ENCODE measurements around the gene MED14.
A peak's percentile ranks its signal among the peaks of the same experiment; 100 is the strongest.

MED14 gene

DNA sequence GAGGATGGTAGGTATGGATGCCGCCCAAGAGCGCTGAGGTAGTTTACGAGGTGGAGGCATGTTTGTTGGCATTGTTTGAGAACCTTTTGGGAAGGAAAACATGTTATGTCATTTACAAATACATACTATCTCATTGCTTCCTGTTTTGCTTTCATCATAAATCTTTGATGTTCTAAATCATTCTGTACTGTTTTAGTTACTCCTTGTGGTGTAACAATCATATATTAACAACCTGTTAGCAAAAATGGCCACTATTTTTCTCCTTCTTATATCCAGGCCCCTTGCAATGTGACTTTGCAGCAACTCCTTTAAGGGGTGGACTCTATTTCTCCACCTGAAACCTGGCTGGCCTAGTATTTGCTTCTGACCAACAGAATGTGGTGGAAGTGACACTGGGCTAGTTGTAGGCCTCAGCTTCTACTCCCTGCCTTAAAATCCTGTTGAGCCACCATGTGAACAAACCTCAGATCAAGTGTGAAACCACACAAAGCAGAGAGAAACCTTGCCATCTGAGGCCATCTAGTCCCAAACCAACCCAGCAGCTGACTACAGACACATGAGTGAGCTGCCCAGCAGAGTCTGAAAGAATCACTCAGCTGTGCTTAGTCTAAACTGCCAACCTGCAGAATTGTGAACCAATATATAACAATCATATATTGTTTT lies 72.1 kb downstream of the MED14 start:
- DNase-seq (ENCODE audit: low read depth): no peak

DNA sequence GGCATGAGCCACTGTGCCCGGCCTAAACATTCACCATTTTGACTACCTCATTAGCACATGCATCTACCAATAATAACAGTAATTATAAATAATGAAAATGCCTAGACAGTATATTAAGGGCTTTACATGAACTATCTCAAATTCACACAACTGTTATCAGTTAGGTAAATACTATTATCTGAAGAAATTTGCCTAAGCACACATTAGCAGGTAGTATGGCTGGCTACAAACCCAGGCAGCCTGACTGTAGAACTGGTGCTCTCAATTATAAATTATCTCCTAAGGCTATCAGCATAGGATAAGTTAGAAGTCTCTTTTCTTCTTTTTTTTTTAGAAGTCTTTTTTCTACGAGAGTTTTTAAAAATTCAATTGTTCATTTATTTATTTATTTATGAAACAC lies 73.9 kb downstream of the MED14 start:
- no peak for DNase-seq (ENCODE audit: low read depth)

DNA sequence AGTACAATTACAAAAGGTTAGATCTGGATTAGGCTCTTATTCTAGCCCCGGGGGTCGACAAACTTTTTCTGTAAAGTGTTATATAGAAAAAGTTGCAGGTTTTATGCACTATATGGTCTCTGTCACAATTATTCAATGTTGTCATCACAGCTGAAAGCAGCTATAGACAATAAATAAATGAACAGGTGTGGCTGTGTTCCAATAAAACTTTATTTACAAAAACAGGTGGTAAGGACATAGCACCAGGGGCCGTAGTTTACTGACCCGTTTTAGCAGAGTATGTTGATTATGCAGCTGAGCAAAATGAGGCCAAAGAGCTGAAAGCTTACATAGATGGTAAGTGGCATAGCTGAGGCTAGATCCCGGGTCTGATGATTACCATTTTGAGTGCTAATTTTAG lies 75.0 kb downstream of the MED14 start:
- no peak for DNase-seq (ENCODE audit: low read depth)

DNA sequence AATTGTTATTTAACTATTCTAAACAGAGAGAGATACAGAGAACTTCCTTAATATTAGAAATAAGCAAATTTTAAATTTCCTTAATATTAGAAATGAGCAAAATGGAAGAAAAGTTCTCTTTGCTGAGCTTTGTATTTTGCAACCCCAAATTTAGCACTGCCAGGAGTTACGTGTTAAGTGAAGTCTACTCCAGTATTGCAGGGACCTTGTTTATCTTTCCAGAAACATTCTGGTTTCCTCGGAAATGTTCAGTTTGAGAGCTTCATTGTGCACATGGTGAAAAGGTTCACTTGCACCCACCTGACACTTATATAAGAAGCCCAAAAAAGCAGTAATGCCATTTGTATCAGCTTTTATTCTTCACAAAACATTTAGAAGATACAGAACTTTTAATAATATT lies 81.8 kb downstream of the MED14 start:
- no peak for DNase-seq (ENCODE audit: low read depth)

DNA sequence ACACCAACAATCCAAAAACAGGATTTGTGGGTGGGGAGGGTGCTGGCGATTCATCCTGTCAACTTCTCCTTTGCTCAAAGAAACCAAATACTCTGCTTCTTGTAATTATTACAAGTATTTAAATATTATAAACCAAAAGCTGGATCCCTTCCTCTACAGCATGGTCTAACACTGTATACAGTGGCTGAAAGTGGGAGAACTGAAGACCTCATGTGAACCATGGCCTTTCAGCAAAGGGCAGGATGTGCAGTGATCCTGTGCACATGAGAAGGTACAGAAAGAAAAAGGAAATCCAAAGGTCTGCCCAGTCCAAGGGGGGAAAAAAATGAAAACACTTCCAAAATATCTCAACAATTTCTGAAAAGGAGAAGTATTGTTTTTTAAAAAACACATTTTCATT lies 82.7 kb downstream of the MED14 start:
- no peak for DNase-seq (ENCODE audit: low read depth)

DNA sequence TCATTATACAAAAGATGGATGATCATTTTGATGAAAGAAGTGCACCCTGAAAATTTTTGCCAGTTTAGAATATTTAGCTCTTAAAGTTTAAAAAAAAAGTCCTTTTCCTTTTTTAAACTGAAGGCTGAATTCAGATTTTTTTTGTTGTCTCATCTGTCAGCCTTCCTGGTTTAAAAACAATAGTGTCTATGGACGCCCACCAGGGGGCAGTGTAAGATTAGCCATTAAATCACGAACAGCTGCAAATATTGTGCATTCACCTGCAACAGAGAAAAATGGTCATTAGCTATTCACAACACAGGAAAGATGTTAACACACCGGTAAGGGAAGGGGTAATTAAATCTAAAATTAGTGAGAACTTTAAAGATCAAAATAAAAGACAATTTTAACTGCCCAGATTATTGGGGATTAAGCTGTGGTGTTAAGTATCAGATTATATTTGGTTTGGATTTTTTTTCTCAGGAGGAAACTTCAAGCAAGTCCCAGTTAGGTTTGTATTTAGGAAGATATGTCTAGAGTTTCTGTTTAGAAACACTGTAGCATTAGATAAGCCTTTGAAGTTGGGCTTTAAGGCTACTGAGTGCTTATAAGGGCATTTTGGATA lies 83.6 kb downstream of the MED14 start:
- DNase-seq (ENCODE audit: low read depth): no peak

DNA sequence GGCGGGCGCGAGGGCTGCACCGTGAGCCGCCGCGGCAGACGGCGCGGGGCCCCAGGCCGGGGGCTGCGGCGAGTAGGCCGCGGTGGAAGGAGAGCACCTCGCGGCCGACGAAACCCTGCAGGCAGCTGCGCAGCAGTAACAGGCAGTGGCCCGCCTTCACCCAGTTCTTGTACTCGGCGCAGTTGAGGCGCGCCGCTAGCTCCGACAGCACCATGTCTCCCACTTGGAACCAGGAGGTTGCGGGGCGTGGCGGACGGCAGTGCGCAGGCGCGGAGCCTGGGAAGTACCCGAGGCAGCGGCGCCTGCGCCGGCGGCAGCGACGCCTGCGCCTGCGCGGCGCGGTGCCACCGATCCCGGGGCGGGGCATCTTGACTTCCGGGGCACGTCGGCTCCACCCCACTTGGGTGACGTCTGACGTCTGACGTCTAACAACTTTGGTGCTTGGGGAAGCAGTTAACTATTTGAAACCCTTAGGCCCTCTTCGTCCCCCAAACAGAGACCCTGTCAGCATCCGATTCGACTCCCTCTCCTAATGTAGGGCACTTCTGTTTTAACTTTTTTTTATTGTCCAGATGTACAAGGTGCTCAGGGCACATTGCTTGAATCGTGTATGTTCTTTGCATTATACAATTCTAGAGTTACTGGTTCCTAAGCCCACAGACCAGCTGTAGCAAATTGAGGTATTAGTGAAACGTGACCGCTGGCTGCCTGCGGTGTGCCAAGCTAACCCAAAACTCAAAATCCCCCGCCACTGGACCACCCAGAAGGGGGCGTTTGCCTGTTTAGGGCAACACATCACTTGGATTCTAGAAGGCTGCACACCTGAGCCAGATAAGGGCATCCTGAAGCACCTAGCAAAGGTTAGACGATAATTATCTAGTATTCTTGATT lies 87.8 kb downstream of the MED14 start, which contains the start of gene CXorf38:
TSS of gene CXorf38 (minus strand) at position 255 of the 891 bp plus-strand sequence. CDS start at position 214, 41 bp downstream.
- DNase-seq (ENCODE audit: low read depth): peak; percentile 47

DNA sequence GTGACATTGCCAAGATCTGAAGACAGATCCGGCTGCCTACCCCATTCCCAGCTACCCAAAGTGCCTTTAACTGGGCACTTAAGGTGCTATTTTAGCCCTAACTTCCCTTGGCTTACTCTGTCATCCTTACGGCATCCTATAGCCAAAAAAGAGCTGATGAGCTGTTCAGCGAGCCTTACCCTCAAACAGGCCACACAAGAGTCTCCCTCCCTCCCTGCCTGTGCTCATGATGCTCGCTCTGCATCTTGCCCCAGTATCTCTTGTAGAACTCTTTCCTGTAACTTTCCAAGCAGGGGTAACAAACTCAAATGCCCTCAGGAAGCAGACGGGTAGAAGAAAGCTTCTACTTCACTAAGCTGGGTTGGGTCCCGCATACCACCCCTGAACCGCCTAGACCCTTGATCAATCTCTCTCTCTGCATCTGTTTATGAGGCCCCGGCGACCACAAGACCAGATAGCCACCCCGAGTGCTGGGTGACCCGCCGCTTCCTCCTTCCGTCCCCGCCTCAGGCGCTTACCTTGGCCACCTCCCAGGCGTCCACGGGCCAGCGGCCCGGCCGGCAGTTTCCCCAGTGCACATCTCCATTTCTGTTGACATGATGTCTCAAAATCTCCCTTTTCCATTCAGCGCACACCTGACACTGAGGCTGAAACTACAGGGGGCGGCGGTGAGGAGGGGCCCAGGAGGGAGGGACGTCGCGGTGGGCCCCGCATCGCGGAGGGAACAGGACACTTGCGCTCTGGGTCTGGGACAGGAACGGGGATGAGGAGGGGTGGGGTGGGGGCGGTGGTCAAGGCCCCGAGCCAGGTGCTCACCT lies 88.6 kb downstream of the MED14 start:
- DNase-seq (ENCODE audit: low read depth): no peak

DNA sequence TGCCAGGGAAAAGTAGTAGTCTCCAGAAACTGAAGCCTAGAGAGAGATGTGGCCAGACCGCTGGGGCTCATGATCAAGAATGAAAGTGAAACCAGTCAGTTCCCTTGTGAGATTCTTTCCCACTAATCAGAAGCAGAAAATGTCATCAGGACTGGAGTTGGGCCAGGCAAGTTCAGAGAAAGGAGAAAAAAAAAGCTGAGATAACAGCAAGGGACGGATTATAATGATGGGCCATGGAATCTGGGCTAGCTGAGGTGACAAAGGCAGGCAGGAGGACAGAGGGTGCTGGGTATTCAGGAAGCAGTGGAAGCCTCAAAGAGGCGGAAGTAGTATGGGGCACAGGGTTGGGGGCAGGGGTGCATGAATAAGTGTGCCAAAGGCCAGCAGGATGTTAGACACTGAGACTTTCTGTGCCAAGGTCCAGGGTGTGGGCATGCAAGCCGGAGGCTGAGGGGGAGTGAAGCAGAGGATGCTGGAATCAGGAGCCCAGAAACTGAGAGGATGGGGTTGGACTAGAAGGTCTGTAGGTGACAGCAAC lies 90.5 kb downstream of the MED14 start:
- DNase-seq (ENCODE audit: low read depth): peak; percentile 23

DNA sequence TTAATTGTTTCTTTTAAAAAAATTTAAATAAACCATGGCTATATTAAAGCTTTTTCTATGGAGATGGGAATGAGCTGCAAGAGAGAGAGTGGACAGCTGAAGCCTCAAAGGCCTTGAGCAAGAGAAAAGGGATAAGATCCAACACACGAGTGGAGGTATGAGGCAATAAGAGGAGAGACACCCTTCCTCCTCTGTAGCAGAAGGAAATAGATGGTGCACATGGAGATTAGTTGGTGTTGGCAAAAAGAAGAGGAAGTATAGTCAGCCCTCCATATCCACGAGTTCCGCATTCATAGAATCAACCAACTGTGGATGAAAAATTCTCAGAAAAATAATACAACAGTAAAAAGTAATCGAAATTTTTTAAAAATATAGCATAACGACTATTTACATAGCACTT lies 91.2 kb downstream of the MED14 start:
- no peak for DNase-seq (ENCODE audit: low read depth)

DNA sequence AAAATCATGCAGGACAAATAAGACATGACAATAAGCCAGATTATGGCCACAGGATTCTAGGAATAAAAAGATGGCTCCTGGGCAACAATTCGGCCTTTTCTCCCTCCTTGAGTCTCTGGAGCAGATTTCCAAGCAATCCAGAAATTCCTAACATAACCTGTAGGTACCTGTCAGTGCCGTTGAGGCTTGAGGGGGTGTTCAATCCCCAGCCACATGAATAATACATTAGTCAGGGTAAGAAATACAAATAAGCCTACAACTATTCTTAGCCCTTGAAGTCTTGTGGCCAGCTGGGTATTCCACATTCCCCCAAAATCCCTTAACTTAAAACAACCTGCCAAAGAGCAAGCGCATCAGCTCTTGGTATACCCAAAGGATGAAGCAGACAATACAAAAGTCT lies 97.7 kb downstream of the MED14 start:
- DNase-seq (ENCODE audit: low read depth): no peak

DNA sequence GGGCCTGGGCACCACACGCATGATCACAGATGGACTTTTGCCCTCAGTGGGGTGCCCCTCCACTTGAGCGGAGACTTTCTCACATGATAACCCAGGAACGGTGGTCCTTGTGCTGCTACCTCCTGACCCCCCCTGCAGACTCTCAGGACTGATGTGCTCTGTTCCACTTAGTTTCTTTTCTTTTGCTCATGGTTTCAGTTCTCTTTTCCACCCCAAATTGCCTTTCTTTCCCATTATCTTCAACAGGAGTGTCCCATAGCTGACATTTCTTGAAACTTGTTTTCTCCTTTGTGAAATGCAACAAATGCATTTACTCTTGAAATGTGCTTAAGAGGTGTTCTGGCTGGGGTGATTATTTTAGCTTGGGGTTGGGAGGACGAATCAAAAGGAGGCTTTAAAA lies 103.1 kb downstream of the MED14 start:
- no peak for DNase-seq (ENCODE audit: low read depth)

DNA sequence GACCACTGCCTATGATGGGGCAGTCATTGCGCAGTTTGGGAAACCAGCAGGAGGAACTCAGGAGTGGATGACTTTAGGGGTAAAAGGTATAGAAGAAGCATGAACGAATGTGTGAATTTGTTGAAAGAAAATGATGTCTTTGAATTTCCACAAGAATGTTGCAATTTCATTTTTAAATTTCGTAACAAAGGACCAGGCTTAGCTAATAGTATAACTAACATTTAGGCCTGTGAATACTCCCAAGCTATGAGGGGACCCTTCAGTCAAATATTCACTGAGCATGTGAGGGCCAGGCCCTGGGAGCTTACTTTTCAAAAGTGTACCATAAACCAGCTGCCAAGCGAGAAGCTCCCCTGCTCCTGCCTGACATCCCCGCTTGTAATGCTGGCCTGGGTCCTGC lies 106.8 kb downstream of the MED14 start:
- no peak for DNase-seq (ENCODE audit: low read depth)

DNA sequence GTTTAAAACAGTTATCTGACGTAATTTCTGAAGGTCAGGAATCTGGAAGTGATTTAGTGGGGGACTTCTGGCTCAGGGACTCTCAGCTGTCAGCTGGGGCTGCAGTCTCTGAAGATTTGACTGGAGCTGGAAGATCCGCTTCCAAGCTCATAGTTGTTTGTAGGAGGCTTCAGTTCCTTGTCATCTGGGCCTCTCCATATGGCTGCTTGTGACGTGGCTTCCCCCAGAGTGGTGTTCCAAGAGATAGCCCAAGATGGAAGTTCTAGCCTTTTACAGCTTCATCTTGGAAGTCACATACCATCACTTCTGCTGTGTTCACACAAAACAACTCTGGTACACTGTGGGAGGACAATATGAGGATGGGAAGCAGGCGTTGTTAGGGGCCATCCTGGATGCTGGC lies 110.0 kb downstream of the MED14 start:
- no peak for DNase-seq (ENCODE audit: low read depth)

DNA sequence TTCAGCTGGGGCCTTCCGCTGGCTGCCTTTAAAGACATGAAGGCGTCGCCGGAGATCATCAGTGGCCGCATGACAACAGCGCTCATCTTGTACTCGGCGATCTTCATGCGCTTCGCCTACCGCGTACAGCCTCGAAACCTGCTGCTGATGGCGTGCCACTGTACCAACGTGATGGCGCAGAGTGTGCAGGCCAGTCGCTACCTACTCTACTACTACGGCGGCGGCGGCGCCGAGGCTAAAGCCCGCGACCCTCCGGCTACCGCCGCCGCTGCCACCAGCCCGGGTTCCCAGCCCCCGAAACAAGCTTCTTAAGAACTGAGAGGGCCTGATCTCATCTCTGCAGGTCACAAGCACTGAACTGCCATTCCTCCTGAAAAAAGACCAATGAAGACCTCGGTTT lies 111.7 kb downstream of the MED14 start:
- no peak for DNase-seq (ENCODE audit: low read depth)

DNA sequence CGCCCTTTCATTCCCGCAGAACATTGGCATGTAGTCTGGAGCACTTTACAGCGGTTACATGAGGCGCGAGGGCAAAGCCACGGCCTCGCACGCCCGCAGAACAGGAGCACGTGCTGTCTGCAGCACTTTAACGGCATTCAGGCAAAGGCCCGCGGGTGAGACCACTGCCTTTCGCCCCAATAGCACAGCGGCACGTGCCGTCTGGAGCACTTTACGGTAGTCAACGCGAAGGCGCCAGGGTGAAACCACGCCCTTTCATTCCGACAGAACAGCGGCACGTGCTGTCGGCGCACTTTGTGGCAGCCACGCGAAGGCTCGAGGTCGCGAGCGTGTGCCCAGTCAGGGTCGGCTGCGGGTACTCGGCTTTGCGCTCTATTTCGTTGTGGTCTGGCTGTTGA lies 112.2 kb downstream of the MED14 start, which contains the start of gene MPC1L:
TSS of gene MPC1L (plus strand) at position 290 of the 398 bp plus-strand sequence. CDS start 138 bp downstream, outside the sequence.
- no peak for DNase-seq (ENCODE audit: low read depth)

DNA sequence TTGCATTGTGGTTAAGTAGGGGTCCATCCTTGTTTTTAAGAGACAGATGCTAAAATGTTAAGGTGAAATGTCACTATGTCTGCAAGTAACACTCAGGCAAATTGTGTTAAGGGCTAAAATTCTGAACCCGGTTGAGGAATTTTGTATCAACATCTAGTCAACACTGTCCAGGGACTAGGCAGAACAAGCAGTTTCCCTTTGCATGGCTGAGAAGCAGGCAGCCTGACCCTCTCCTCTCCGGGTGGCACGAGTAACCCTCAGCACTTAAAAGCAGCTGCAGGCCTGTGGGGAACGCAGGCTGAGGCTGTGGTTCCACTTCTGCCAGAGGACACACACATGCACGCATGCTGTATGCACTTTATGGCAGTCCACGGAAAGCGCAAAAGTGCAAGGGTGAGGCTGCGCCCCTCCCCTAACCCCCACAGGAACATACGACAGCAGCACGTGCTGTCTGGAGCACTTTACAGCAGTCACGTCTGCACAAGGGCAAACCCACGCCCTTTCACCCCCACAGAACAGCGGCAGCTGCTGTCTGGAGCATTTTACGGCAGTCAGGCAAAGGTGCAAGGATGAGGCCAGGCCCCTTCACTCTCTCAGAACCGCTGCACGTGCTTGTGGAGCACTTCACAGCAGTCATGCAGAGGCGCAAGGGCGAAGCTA lies 112.7 kb downstream of the MED14 start:
- no peak for DNase-seq (ENCODE audit: low read depth)

DNA sequence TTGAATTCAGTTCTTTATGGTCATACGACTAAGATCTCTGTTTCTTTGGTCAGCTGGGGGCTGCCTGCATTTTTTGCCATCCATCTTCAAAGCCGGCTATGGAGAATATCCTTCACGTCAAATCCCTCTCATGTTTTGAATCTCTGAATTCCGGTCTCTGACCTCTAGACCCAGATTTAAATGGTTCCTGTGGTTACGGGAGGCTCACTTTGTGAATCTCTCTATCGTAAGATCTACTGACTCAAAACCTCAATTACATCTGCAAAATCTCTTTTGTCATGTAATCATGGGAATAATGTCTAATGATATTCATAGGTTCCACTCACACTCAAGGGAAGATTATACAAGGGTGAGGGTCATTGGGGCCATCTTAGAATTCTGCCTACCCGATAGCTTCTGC lies 117.8 kb downstream of the MED14 start:
- no peak for DNase-seq (ENCODE audit: low read depth)

DNA sequence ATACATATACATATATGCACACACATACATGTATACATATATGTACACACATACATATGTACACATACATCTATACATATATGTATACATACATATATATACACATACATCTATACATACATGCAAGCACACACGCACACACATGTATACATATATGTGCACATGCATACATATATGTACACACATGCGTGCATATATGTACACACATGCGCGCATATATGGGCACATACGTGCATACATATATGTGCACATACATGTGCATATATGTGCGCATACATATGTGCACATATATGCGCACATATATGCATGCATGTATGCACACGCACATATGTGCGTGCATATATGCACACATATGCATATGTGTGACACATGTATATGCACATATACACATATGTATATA lies 119.4 kb downstream of the MED14 start:
- no peak for DNase-seq (ENCODE audit: low read depth)

DNA sequence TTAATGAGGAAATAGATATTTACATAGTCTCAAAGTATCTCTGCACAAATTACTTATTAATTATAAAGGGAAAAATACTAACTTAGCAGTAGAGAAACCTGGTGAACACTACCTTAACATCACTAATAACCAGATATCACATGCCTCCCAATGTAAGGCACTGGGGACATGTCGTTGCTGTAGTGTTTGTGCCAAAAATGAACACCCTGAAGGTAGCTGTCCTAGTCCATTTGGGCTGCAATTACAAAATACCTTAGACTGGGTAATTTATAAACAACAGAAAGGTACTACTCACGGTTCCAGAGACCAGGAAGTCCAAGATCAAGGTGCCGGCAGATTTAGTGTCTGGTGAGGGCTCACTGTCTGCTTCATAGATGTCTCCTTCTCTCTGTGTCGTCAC lies 122.8 kb downstream of the MED14 start:
- DNase-seq (ENCODE audit: low read depth): no peak

DNA sequence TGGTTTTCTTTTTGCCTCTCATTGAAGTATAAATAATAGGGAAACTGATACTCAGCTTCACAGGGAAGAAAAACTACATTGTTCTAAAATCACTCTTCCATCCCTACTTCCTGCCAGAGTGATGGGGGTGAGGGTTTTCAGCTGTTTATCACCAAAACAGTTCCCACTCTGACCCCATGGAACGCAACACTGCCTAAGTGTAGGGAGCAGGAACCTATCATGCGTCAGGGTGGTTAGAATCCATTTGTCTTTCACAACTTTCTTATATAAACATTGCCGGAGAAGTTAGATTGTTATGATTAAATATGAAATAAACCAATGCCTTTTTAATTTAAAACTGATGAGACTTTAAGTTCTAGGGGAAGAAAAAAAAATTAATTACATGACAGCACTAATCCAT lies 128.0 kb downstream of the MED14 start:
- no peak for DNase-seq (ENCODE audit: low read depth)

Data from HS-27A (cell line).